ENCODE results near the gene HPS5. TPM values are rescaled to one million over a fixed set of nuclear protein-coding genes. Genes with fewer than 3 reads are reported as not detected.
A peak's percentile ranks its signal among the peaks of the same experiment; 100 is the strongest.

Gene HPS5
- total RNA-seq, 2 donors from 2014 or later = 21.4 TPM

GRCh38 chr11:18319914-18320313, 2.0 kb downstream of the HPS5 start:
- H3K4me3 ChIP-seq (ENCODE audit: low read length) = peak overlapping the region; percentile 99
- peaks cover 5% of the 10 kb centered on the region for H3K4me1 ChIP-seq (ENCODE audit: control insufficient read depth, insufficient read depth, low read length)
- peak overlapping the region; percentile 96 for H3K9ac ChIP-seq (ENCODE audit: extremely low read depth, low read length, poor library complexity, severe bottlenecking)
- H3K27ac Mint-ChIP-seq = peak overlapping the region; percentile 28
- TF ChIP-seq CTCF (conservative IDR thresholded peaks at IDR 0.05) = no peak
- no peak overlapping the region for H3K27ac ChIP-seq (ENCODE audit: low read depth, low read length)
- DNase-seq = no peak
- H3K9me3 ChIP-seq (ENCODE audit: control insufficient read depth, low read length) = no peaks in the 10 kb centered on the region
- no peaks in the 10 kb centered on the region for H3K27me3 ChIP-seq (ENCODE audit: control insufficient read depth, insufficient read depth, low read length, poor library complexity, severe bottlenecking)
- peaks cover 16% of the 10 kb centered on the region for H3K36me3 ChIP-seq (ENCODE audit: control insufficient read depth, insufficient read depth, low read length)
- 83 to 95% methylated on average over 2 to 3 of the region's 3 CpGs for whole genome bisulfite sequencing, 2 experiments (ENCODE audit: insufficient coverage in 1 of 2, insufficient read length in 1 of 2)
- peak overlapping the region; percentile 91 for H3K4me3 Mint-ChIP-seq
- H3K36me3 Mint-ChIP-seq (ENCODE audit: low read depth) = peaks cover 22% of the 10 kb centered on the region
- H3K9me3 Mint-ChIP-seq = no peaks in the 10 kb centered on the region
- peaks cover 58% of the 10 kb centered on the region for H3K4me1 Mint-ChIP-seq
- H3K27me3 Mint-ChIP-seq (ENCODE audit: insufficient read depth) = no peaks in the 10 kb centered on the region

- 92 to 97% methylated on average over 4 of the region's 4 CpGs for WGBS, 2 experiments (ENCODE audit: insufficient coverage in 1 of 2, insufficient read length in 1 of 2)
- H3K36me3 ChIP-seq (ENCODE audit: control insufficient read depth, insufficient read depth, low read length) = peaks cover 10% of the 10 kb centered on the region
- H3K4me3 Mint-ChIP-seq = no peak overlapping the region
- no peaks in the 10 kb centered on the region for H3K9me3 ChIP-seq (ENCODE audit: control insufficient read depth, low read length)
- peaks cover 45% of the 10 kb centered on the region for H3K4me1 Mint-ChIP-seq
- H3K9me3 Mint-ChIP-seq = no peaks in the 10 kb centered on the region
- H3K27ac Mint-ChIP-seq = peak overlapping the region; percentile 57
- H3K9ac ChIP-seq (ENCODE audit: extremely low read depth, low read length, poor library complexity, severe bottlenecking) = no peak overlapping the region
- H3K4me1 ChIP-seq (ENCODE audit: control insufficient read depth, insufficient read depth, low read length) = peaks cover 2% of the 10 kb centered on the region
- no peak overlapping the region for H3K27ac ChIP-seq (ENCODE audit: low read depth, low read length)
- H3K36me3 Mint-ChIP-seq (ENCODE audit: low read depth) = peaks cover 22% of the 10 kb centered on the region
- no peak for DNase-seq
- no peak for TF ChIP-seq CTCF (conservative IDR thresholded peaks at IDR 0.05)
- no peaks in the 10 kb centered on the region for H3K27me3 ChIP-seq (ENCODE audit: control insufficient read depth, insufficient read depth, low read length, poor library complexity, severe bottlenecking)
- no peaks in the 10 kb centered on the region for H3K27me3 Mint-ChIP-seq (ENCODE audit: insufficient read depth)
- H3K4me3 ChIP-seq (ENCODE audit: low read length) = peak overlapping the region; percentile 99
Measured at GRCh38 chr11:18317551-18317950, 4.4 kb downstream of the HPS5 start.

- peaks cover 47% of the 10 kb centered on the region for H3K4me1 Mint-ChIP-seq
- no peak for TF ChIP-seq CTCF (conservative IDR thresholded peaks at IDR 0.05)
- no peaks in the 10 kb centered on the region for H3K27me3 ChIP-seq (ENCODE audit: control insufficient read depth, insufficient read depth, low read length, poor library complexity, severe bottlenecking)
- no peak for DNase-seq
- no peak overlapping the region for H3K27ac Mint-ChIP-seq
- no peaks in the 10 kb centered on the region for H3K9me3 ChIP-seq (ENCODE audit: control insufficient read depth, low read length)
- H3K9ac ChIP-seq (ENCODE audit: extremely low read depth, low read length, poor library complexity, severe bottlenecking) = no peak overlapping the region
- peaks cover 23% of the 10 kb centered on the region for H3K36me3 ChIP-seq (ENCODE audit: control insufficient read depth, insufficient read depth, low read length)
- no peaks in the 10 kb centered on the region for H3K27me3 Mint-ChIP-seq (ENCODE audit: insufficient read depth)
- H3K4me1 ChIP-seq (ENCODE audit: control insufficient read depth, insufficient read depth, low read length) = peaks cover 2% of the 10 kb centered on the region
- WGBS, 2 experiments (ENCODE audit: insufficient coverage in 1 of 2, insufficient read length in 1 of 2) = 100% methylated on average over 2 of the region's 2 CpGs; no CpG with 5 or more reads in 1 of the 2 experiments
- no peak overlapping the region for H3K4me3 Mint-ChIP-seq
- H3K27ac ChIP-seq (ENCODE audit: low read depth, low read length) = no peak overlapping the region
- peaks cover 28% of the 10 kb centered on the region for H3K36me3 Mint-ChIP-seq (ENCODE audit: low read depth)
- H3K9me3 Mint-ChIP-seq = no peaks in the 10 kb centered on the region
- no peak overlapping the region for H3K4me3 ChIP-seq (ENCODE audit: low read length)
Measured at GRCh38 chr11:18315893-18316292, 6.0 kb downstream of the HPS5 start.

Measured in endodermal cell (in vitro differentiated cells).